ENCODE results near the gene AHCYL2. TPM values are rescaled to one million over a fixed set of nuclear protein-coding genes. Genes with fewer than 3 reads are reported as not detected.

The AHCYL2 gene
- total and polyA plus RNA-seq, 2 donors (not counting 3 experiments of a cell fraction or from before 2014, with no cell fraction given): 10.8 to 13.5 TPM

GRCh38 chr7:129205126-129205818 lies 19.6 kb upstream of the AHCYL2 start:
- Histone ChIP-seq H3K9me1 (replicated peaks; ENCODE audit: control insufficient read depth, extremely low read depth, insufficient read depth, low read length) (no peaks in the 10 kb centered on the region), H3K27me3 (ENCODE audit: control insufficient read depth in 2 of 2, insufficient read depth in 2 of 2, low read length in 2 of 2) (no peaks in the 10 kb centered on the region), H3K9me3 (replicated peaks; ENCODE audit: control insufficient read depth, insufficient read depth, low read length) (no peaks in the 10 kb centered on the region), H3K4me3 (replicated peaks in 1 of 3; ENCODE audit: insufficient read depth in 1 of 3, low read depth in 1 of 3, low read length in 3 of 3) (no peak overlapping the region), H3K36me3 (ENCODE audit: control insufficient read depth in 2 of 2, extremely low read depth in 1 of 2, insufficient read depth in 2 of 2, low read length in 2 of 2) (peaks cover 0 to 2% of the 10 kb centered on the region in 2 experiments), H2AFZ (ENCODE audit: low read depth, low read length) (no peak overlapping the region), H3K4me1 (ENCODE audit: control insufficient read depth, extremely low read depth, insufficient read depth, low read length) (no peaks in the 10 kb centered on the region), H3K27ac (ENCODE audit: insufficient read depth, low read depth, low read length) (no peak overlapping the region), H4K20me1 (replicated peaks; ENCODE audit: control insufficient read depth, extremely low read depth, insufficient read depth, low read length) (no peaks in the 10 kb centered on the region), H3K9ac (replicated peaks; ENCODE audit: extremely low read depth, insufficient read depth, low read length) (no peak overlapping the region), H3K4me2 (ENCODE audit: insufficient read depth, low read length) (no peak overlapping the region), H3K79me2 (ENCODE audit: control insufficient read depth, insufficient read depth, low read length) (no peaks in the 10 kb centered on the region)
- ChIA-PET POLR2A (no interaction called here), CTCF (interaction anchor here (3.0 kb wide), 1 partner anchor 41 kb away, joined by 18 read pairs; no protein-coding TSS in a partner anchor)
- TF ChIP-seq MYC (IDR thresholded peaks at IDR 0.05; ENCODE audit: low read depth, low read length) (no peak), FOS (IDR thresholded peaks at IDR 0.05; ENCODE audit: borderline replicate concordance, insufficient read depth, low read length) (no peak), JUN (IDR thresholded peaks at IDR 0.05; ENCODE audit: borderline replicate concordance, insufficient read depth, insufficient read length, low read depth) (no peak), POLR2A (IDR thresholded peaks at IDR 0.05; ENCODE audit: low read depth, low read length) (no peak), MAX (IDR thresholded peaks at IDR 0.05; ENCODE audit: insufficient read depth, insufficient read length) (no peak), GATA2 (IDR thresholded peaks at IDR 0.05; ENCODE audit: insufficient read depth, insufficient read length, low read depth, low read length) (no peak), EZH2 (IDR thresholded peaks at IDR 0.05; ENCODE audit: borderline replicate concordance, low read depth, low read length, severe bottlenecking) (no peak), POLR2AphosphoS5 (IDR thresholded peaks at IDR 0.05; ENCODE audit: insufficient read depth, low read depth, low read length) (no peak)
- DNase-seq (ENCODE audit: low read depth, low spot score) (no peak), FAIRE-seq (no peak)
- dilution Hi-C loops (cut with MboI; ENCODE audit: extremely low pct_ligation_motif_present, low sequenced_read_pairs): no loop called here
- intact Hi-C loops (cut with micrococcal nuclease): no loop called here
- BruUV-seq (replicated peaks): no TSS peak
